ENCODE data around the gene NFASC. TPM values are rescaled to one million over a fixed set of nuclear protein-coding genes. Genes with fewer than 3 reads are reported as not detected.

Gene NFASC
- total and polyA plus RNA-seq, 2 experiments from 2014 or later = 0.75 to 2.2 TPM

DNA sequence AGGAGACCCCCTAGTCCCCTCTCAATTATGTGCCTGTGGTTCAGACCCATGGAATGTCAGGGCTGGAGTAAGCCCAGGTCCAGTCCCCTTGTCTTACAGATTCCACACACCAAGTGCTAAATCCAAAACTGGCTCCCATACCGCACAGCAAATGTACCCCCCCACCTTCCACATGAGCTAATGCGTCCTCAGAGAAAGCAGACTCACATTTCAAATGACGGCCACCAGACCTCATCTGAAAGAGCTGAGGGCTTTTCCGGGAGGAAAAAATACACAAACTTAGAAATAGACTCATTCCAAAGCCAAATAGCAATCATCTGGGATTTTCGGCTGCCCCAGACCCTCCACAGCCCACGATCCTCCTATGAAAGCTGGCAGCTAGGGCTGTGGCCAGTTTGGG, 159.6 kb downstream of the NFASC start:
- no peak for DNase-seq (ENCODE audit: low spot score)
- 62% methylated on average over 6 of the region's 6 CpGs for WGBS (ENCODE audit: low lambda C conversion rate, missing lambda C conversion rate)
- Histone ChIP-seq H3K27ac (no peak overlapping the region), H3K79me2 (no peaks in the 10 kb centered on the region), H2AFZ (no peak overlapping the region), H3K4me2 (no peak overlapping the region), H3K4me3 (no peak overlapping the region), H3K9me2 (replicated peaks; ENCODE audit: insufficient read depth) (no peaks in the 10 kb centered on the region), H4K20me1 (ENCODE audit: insufficient read depth, poor library complexity, severe bottlenecking) (no peaks in the 10 kb centered on the region), H3K36me3 (replicated peaks; ENCODE audit: insufficient read depth, low read depth) (no peaks in the 10 kb centered on the region), H3K4me1 (ENCODE audit: insufficient read depth) (no peaks in the 10 kb centered on the region), H3K27me3 (no peaks in the 10 kb centered on the region), H3K9me3 (ENCODE audit: low read depth) (no peaks in the 10 kb centered on the region)
- TF ChIP-seq EZH2 (IDR thresholded peaks at IDR 0.05; ENCODE audit: borderline replicate concordance) (no peak), EZH2phosphoT487 (IDR thresholded peaks at IDR 0.05; ENCODE audit: low read depth, severe bottlenecking, unreplicated experiment) (no peak), CTCF (IDR thresholded peaks at IDR 0.05; ENCODE audit: poor library complexity) (no peak)

DNA sequence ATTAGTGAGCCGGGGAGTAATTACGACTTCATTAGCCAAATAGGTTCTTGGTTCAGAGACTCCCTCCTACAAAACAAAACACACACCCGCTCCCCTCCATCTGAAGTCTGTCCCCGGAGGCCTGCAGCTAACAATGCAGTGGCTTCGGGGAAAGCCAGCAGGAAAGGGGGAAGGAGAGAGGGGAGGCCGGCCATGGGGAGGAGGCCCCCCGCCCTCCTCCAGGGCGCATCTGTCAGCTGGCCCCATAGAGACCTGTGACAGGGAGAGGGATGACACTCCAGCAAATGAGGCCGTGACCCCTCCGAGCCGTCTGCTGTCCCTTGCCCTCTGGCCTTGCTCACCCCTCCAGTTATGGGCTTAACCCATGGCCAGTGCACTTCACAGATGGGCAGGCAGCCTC, 160.2 kb downstream of the NFASC start:
- Histone ChIP-seq H3K4me1 (ENCODE audit: insufficient read depth) (no peaks in the 10 kb centered on the region), H3K9me2 (replicated peaks; ENCODE audit: insufficient read depth) (no peaks in the 10 kb centered on the region), H2AFZ (no peak overlapping the region), H4K20me1 (ENCODE audit: insufficient read depth, poor library complexity, severe bottlenecking) (no peaks in the 10 kb centered on the region), H3K27me3 (no peaks in the 10 kb centered on the region), H3K36me3 (replicated peaks; ENCODE audit: insufficient read depth, low read depth) (no peaks in the 10 kb centered on the region), H3K79me2 (no peaks in the 10 kb centered on the region), H3K9me3 (ENCODE audit: low read depth) (no peaks in the 10 kb centered on the region), H3K27ac (no peak overlapping the region), H3K4me3 (no peak overlapping the region), H3K4me2 (no peak overlapping the region)
- DNase-seq (ENCODE audit: low spot score) = no peak
- 41% methylated on average over 10 of the region's 11 CpGs for WGBS (ENCODE audit: low lambda C conversion rate, missing lambda C conversion rate)
- TF ChIP-seq EZH2 (IDR thresholded peaks at IDR 0.05; ENCODE audit: borderline replicate concordance) (no peak), EZH2phosphoT487 (IDR thresholded peaks at IDR 0.05; ENCODE audit: low read depth, severe bottlenecking, unreplicated experiment) (no peak), CTCF (IDR thresholded peaks at IDR 0.05; ENCODE audit: poor library complexity) (no peak)

DNA sequence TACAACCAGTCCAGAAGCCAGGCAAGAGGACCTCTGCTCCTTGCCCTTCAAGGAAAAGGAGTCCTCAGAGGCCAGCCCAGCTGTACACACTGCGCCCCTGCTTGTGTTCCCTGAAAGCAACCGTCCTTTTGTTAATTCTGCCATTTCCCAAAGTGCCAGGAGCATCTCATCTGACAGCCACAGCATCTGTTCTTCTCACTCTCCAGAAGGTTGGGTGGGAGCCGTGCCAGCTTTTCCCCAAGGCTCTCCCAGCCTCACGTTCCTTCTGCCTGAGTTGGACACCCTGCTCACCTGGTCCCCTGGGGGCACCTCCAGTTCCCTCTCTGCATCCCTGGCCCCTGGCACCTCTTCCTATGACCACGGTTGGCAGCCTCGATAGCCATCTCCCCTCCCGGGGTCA, 161.8 kb downstream of the NFASC start:
- Histone ChIP-seq H3K4me2 (no peak overlapping the region), H4K20me1 (ENCODE audit: insufficient read depth, poor library complexity, severe bottlenecking) (no peaks in the 10 kb centered on the region), H3K36me3 (replicated peaks; ENCODE audit: insufficient read depth, low read depth) (no peaks in the 10 kb centered on the region), H3K27ac (no peak overlapping the region), H2AFZ (no peak overlapping the region), H3K4me3 (no peak overlapping the region), H3K9me3 (ENCODE audit: low read depth) (no peaks in the 10 kb centered on the region), H3K79me2 (no peaks in the 10 kb centered on the region), H3K27me3 (no peaks in the 10 kb centered on the region), H3K4me1 (ENCODE audit: insufficient read depth) (no peaks in the 10 kb centered on the region), H3K9me2 (replicated peaks; ENCODE audit: insufficient read depth) (no peaks in the 10 kb centered on the region)
- TF ChIP-seq EZH2 (IDR thresholded peaks at IDR 0.05; ENCODE audit: borderline replicate concordance) (no peak), CTCF (IDR thresholded peaks at IDR 0.05; ENCODE audit: poor library complexity) (no peak), EZH2phosphoT487 (IDR thresholded peaks at IDR 0.05; ENCODE audit: low read depth, severe bottlenecking, unreplicated experiment) (no peak)
- no peak for DNase-seq (ENCODE audit: low spot score)
- 92% methylated on average over 7 of the region's 7 CpGs for WGBS (ENCODE audit: low lambda C conversion rate, missing lambda C conversion rate)

GRCh38 chr1:205037539-205037938, 166.9 kb downstream of the NFASC start:
- Histone ChIP-seq H3K4me1 (ENCODE audit: insufficient read depth) (no peaks in the 10 kb centered on the region), H3K36me3 (replicated peaks; ENCODE audit: insufficient read depth, low read depth) (no peaks in the 10 kb centered on the region), H3K27ac (no peak overlapping the region), H3K4me2 (no peak overlapping the region), H3K79me2 (no peaks in the 10 kb centered on the region), H3K9me3 (ENCODE audit: low read depth) (no peaks in the 10 kb centered on the region), H3K27me3 (peaks cover 27% of the 10 kb centered on the region), H2AFZ (no peak overlapping the region), H3K4me3 (no peak overlapping the region), H3K9me2 (replicated peaks; ENCODE audit: insufficient read depth) (no peaks in the 10 kb centered on the region), H4K20me1 (ENCODE audit: insufficient read depth, poor library complexity, severe bottlenecking) (no peaks in the 10 kb centered on the region)
- WGBS (ENCODE audit: low lambda C conversion rate, missing lambda C conversion rate) = 88% methylated on average over 9 of the region's 9 CpGs
- TF ChIP-seq EZH2phosphoT487 (IDR thresholded peaks at IDR 0.05; ENCODE audit: low read depth, severe bottlenecking, unreplicated experiment) (no peak), EZH2 (IDR thresholded peaks at IDR 0.05; ENCODE audit: borderline replicate concordance) (no peak), CTCF (IDR thresholded peaks at IDR 0.05; ENCODE audit: poor library complexity) (no peak)
- no peak for DNase-seq (ENCODE audit: low spot score)

Data from hepatocyte (in vitro differentiated cells).